Measurements from ENCODE around the gene EZR.

EZR gene

GRCh38 chr6:158812611-158813010 is 6.6 kb downstream of the EZR start:
- Histone ChIP-seq H3K27ac (ENCODE audit: extremely low read depth, low read depth, low read length) (no peak overlapping the region), H3K4me3 (ENCODE audit: low read depth, low read length) (no peak overlapping the region), H3K9me3 (ENCODE audit: control insufficient read depth, insufficient read depth, low read depth, low read length) (no peaks in the 10 kb centered on the region), H3K4me1 (ENCODE audit: control insufficient read depth, insufficient read depth, low read length) (peaks cover 33% of the 10 kb centered on the region), H3K36me3 (ENCODE audit: control insufficient read depth in 2 of 2, insufficient read depth in 1 of 2, low read length in 2 of 2) (peaks cover 3 to 69% of the 10 kb centered on the region in 2 experiments; a peak in 2 of 3 replicates)
- CTCF ChIA-PET, result interaction anchor here (0.7 to 2.2 kb wide), 3 partner anchors 14 to 93 kb away, joined by 3 to 5 read pairs (median 5); no protein-coding TSS in a partner anchor
- TF ChIP-seq KLF1 (tag by site-specific recombination; IDR thresholded peaks at IDR 0.05) (no peak), KLF16 (tag by site-specific recombination; IDR thresholded peaks at IDR 0.05) (no peak), ZNF560 (tag by site-specific recombination; IDR thresholded peaks at IDR 0.05; ENCODE audit: borderline replicate concordance) (no peak), PBX3 (CRISPR knock-in tag; IDR thresholded peaks at IDR 0.05) (no peak), ZIC2 (tag by site-specific recombination; IDR thresholded peaks at IDR 0.05) (no peak), ZBTB6 (tag by site-specific recombination; IDR thresholded peaks at IDR 0.05) (no peak), YY1 (tag by site-specific recombination; IDR thresholded peaks at IDR 0.05) (no peak), ZNF19 (tag by site-specific recombination; IDR thresholded peaks at IDR 0.05; ENCODE audit: low read depth) (no peak), YY2 (tag by site-specific recombination; IDR thresholded peaks at IDR 0.05) (no peak), ZNF311 (tag by site-specific recombination; IDR thresholded peaks at IDR 0.05; ENCODE audit: borderline replicate concordance) (no peak), ZNF280D (tag by site-specific recombination; IDR thresholded peaks at IDR 0.05) (no peak), ZNF473 (tag by site-specific recombination; IDR thresholded peaks at IDR 0.05) (no peak), PRDM1 (tag by site-specific recombination; IDR thresholded peaks at IDR 0.05) (no peak), ZNF596 (tag by site-specific recombination; IDR thresholded peaks at IDR 0.05) (no peak), ZNF433 (tag by site-specific recombination; IDR thresholded peaks at IDR 0.05; ENCODE audit: low read depth) (no peak), ZNF394 (tag by site-specific recombination; IDR thresholded peaks at IDR 0.05; ENCODE audit: borderline replicate concordance) (no peak), TCF7L2 (IDR thresholded peaks at IDR 0.05; ENCODE audit: borderline replicate concordance, low read depth, low read length) (no peak), BCL6B (tag by site-specific recombination; IDR thresholded peaks at IDR 0.05) (no peak), WT1 (tag by site-specific recombination; IDR thresholded peaks at IDR 0.05) (no peak), ZNF155 (tag by site-specific recombination; IDR thresholded peaks at IDR 0.05) (no peak)
- POLR2A ChIA-PET, result interaction anchor here (1.4 to 1.5 kb wide), 2 partner anchors 10 to 13 kb away, joined by 3 to 5 read pairs; no protein-coding TSS in a partner anchor

Measured in HEK293 (cell line).